ENCODE results near the gene TGM6. TPM values are rescaled to one million over a fixed set of nuclear protein-coding genes. Genes with fewer than 3 reads are reported as not detected.

TGM6 gene
- total and polyA plus RNA-seq, 12 donors, result not detected

- 58 to 78% (median 71%) methylated on average over 3 of the region's 3 CpGs for WGBS, 4 donors
- TF ChIP-seq POLR2A (IDR thresholded peaks at IDR 0.05) (no peak), CTCF (IDR thresholded peaks at IDR 0.05) (no peak)
- Histone ChIP-seq H3K9me3 (replicated peaks in 1 of 3) (no peaks in the 10 kb centered on the region), H3K27ac (no peak overlapping the region), H3K27me3 (no peaks in the 10 kb centered on the region), H3K4me1 (replicated peaks in 1 of 2) (no peaks in the 10 kb centered on the region), H3K4me3 (no peak overlapping the region), H3K36me3 (replicated peaks in 1 of 2) (no peaks in the 10 kb centered on the region)
- no peak for DNase-seq
- intact Hi-C loops (cut with DNase I), result no loop called here
Observed at GRCh38 chr20:2342243-2342642, 38.5 kb upstream of the TGM6 start.

- no peaks in the 10 kb centered on the region for H3K27me3 ChIP-seq
- H3K36me3 ChIP-seq (replicated peaks in 1 of 2), result no peaks in the 10 kb centered on the region
- H3K4me1 ChIP-seq (replicated peaks in 1 of 2), result no peaks in the 10 kb centered on the region
- no peak overlapping the region for H3K27ac ChIP-seq
- WGBS, 4 donors, result 44 to 73% (median 55%) methylated on average over 3 of the region's 3 CpGs
- no peak for TF ChIP-seq CTCF (IDR thresholded peaks at IDR 0.05)
- TF ChIP-seq POLR2A (IDR thresholded peaks at IDR 0.05), result no peak
- no peak for DNase-seq
- no peak overlapping the region for H3K4me3 ChIP-seq
- no peaks in the 10 kb centered on the region for H3K9me3 ChIP-seq (replicated peaks in 1 of 3)
- intact Hi-C loops (cut with DNase I), result no loop called here
Observed at GRCh38 chr20:2346188-2346587, 34.5 kb upstream of the TGM6 start.

- TF ChIP-seq CTCF (IDR thresholded peaks at IDR 0.05), result no peak
- no peak for TF ChIP-seq POLR2A (IDR thresholded peaks at IDR 0.05)
- Histone ChIP-seq H3K9me3 (replicated peaks in 1 of 3) (no peaks in the 10 kb centered on the region), H3K36me3 (replicated peaks in 1 of 2) (no peaks in the 10 kb centered on the region), H3K27me3 (no peaks in the 10 kb centered on the region), H3K4me1 (replicated peaks in 1 of 2) (no peaks in the 10 kb centered on the region), H3K4me3 (no peak overlapping the region), H3K27ac (no peak overlapping the region)
- intact Hi-C loops (cut with DNase I), result no loop called here
- WGBS, 4 donors, result 72 to 88% (median 80%) methylated on average over 5 of the region's 5 CpGs
- DNase-seq, result no peak
Observed at GRCh38 chr20:2348336-2348735, 32.4 kb upstream of the TGM6 start.

- Histone ChIP-seq H3K4me1 (replicated peaks in 1 of 2) (no peaks in the 10 kb centered on the region), H3K9me3 (replicated peaks in 1 of 3) (no peaks in the 10 kb centered on the region), H3K4me3 (no peak overlapping the region), H3K27ac (no peak overlapping the region), H3K27me3 (no peaks in the 10 kb centered on the region), H3K36me3 (replicated peaks in 1 of 2) (no peaks in the 10 kb centered on the region)
- TF ChIP-seq CTCF (IDR thresholded peaks at IDR 0.05), result no peak
- TF ChIP-seq POLR2A (IDR thresholded peaks at IDR 0.05), result no peak
- 65 to 78% (median 70%) methylated on average over 4 of the region's 4 CpGs for WGBS, 4 donors
- no peak for DNase-seq
- intact Hi-C loops (cut with DNase I), result no loop called here
Observed at GRCh38 chr20:2349801-2350200, 30.9 kb upstream of the TGM6 start.

Data from adrenal gland (tissue), 12 donors.